SK-N-SH (cell line): ENCODE measurements around the gene PAPSS2. TPM values are rescaled to one million over a fixed set of nuclear protein-coding genes. Genes with fewer than 3 reads are reported as not detected.

ENCODE experiments used
- CTCF ChIA-PET: fragments of 300-600, 350-600 bp; formaldehyde crosslinking; extraction: SDS; loops from one replicate; lab custom pipeline; 2021; lab: Yijun Ruan, JAX
- POLR2A ChIA-PET: fragments of 350-600 bp; sonication (Branson Sonifier 250); formaldehyde crosslinking; extraction: SDS; loops from one replicate; lab custom pipeline; 2020; ENCODE audit warnings: antibody characterized with exemption, inconsistent platforms; lab: Yijun Ruan, JAX
- DNase-seq: peaks from one replicate; pipeline ENCODE4 v3.0.0; 2012
- H2AFZ ChIP-seq: fragments of 200-600 bp; sonication (generic); 2 replicates; pipeline ENCODE4 v1.8.1; 2016; ENCODE audit warnings: antibody characterized with exemption, mild to moderate bottlenecking, low read depth
- H3F3A ChIP-seq: fragments of 200-600 bp; sonication (generic); replicated peaks from 2 replicates; pipeline ENCODE3; 2016; ENCODE audit warnings: antibody characterized with exemption, mild to moderate bottlenecking; ENCODE audit not compliant: insufficient read depth
- H3K27ac ChIP-seq, 2 experiments: fragments of 200-500 bp in 1 of 2; fragments of 200-600 bp in 1 of 2; sonication (Bioruptor generic) in 1 of 2; sonication (generic), shearing (Covaris generic) in 1 of 2; 2 replicates each; pipeline versions ENCODE4 v1.5.1 to v1.6.1; 2014 to 2016; ENCODE audit warnings: low read depth in 2 of 2, inconsistent platforms in 1 of 2, low read length in 1 of 2, mild to moderate bottlenecking in 1 of 2, mixed read lengths in 1 of 2
- H3K27me3 ChIP-seq: fragments of 200-600 bp; sonication (generic), shearing (Covaris generic); 2 replicates; pipeline ENCODE4 v1.6.1; 2016; ENCODE audit warnings: mixed run types; ENCODE audit not compliant: insufficient read depth
- H3K36me3 ChIP-seq, 2 experiments: fragments of 200-500 bp in 1 of 2; fragments of 200-600 bp in 1 of 2; sonication (Bioruptor generic) in 1 of 2; sonication (generic) in 1 of 2; replicated peaks in 1 of 2; 2 replicates each; pipeline versions ENCODE3 to v1.5.1; 2014 to 2016; ENCODE audit warnings: low read length in 1 of 2, mild to moderate bottlenecking in 1 of 2; ENCODE audit not compliant: insufficient read depth in 2 of 2, control insufficient read depth in 1 of 2
- H3K4me1 ChIP-seq, 2 experiments: fragments of 200-500 bp in 1 of 2; fragments of 200-600 bp in 1 of 2; sonication (Bioruptor generic) in 1 of 2; sonication (generic), shearing (Covaris generic) in 1 of 2; 2 replicates each; pipeline versions ENCODE4 v1.5.1 to v1.6.1; 2014 to 2016; ENCODE audit warnings: low read depth in 1 of 2, low read length in 1 of 2, mixed run types in 1 of 2; ENCODE audit not compliant: insufficient read depth in 2 of 2, control insufficient read depth in 1 of 2
- H3K4me2 ChIP-seq: fragments of 200-600 bp; sonication (generic), shearing (Covaris generic); 2 replicates; pipeline ENCODE4 v1.6.1; 2017; ENCODE audit warnings: mixed run types
- H3K4me3 ChIP-seq, 2 experiments: fragments of 200-500 bp in 1 of 2; fragments of 200-600 bp in 1 of 2; sonication (Bioruptor generic) in 1 of 2; sonication (generic), shearing (Covaris generic) in 1 of 2; 2 replicates each; pipeline versions ENCODE4 v1.5.1 to v1.8.1; 2014 to 2016; ENCODE audit warnings: low read depth in 2 of 2, inconsistent platforms in 1 of 2, low read length in 1 of 2, mild to moderate bottlenecking in 1 of 2, mixed read lengths in 1 of 2, moderate library complexity in 1 of 2
- H3K79me2 ChIP-seq: fragments of 200-600 bp; sonication (generic); 2 replicates; pipeline ENCODE4 v1.8.1; 2017; ENCODE audit warnings: mild to moderate bottlenecking; ENCODE audit not compliant: insufficient read depth
- H3K9ac ChIP-seq: fragments of 200-600 bp; sonication (generic); 2 replicates; pipeline ENCODE4 v1.6.1; 2017; ENCODE audit warnings: mixed run types
- H3K9me2 ChIP-seq: fragments of 200-600 bp; sonication (generic); 2 replicates; pipeline ENCODE4 v1.6.1; 2017; ENCODE audit warnings: mixed run types
- H3K9me3 ChIP-seq: fragments of 200-600 bp; sonication (generic); 2 replicates; pipeline ENCODE4 v1.6.1; 2017; ENCODE audit warnings: mixed run types, mild to moderate bottlenecking, moderate library complexity
- H4K20me1 ChIP-seq: fragments of 200-600 bp; sonication (generic); 2 replicates; pipeline ENCODE4 v1.6.1; 2017; ENCODE audit warnings: mild to moderate bottlenecking, mixed run types; ENCODE audit not compliant: insufficient read depth
- CHD2 ChIP-seq: fragments of 150-350 bp; IDR thresholded peaks from 2 replicates; pipeline ENCODE4 v1.6.1; 2018; ENCODE audit warnings: low read length; ENCODE audit not compliant: partially characterized antibody
- CTCF ChIP-seq: fragments of 200-600 bp; sonication (generic); IDR thresholded peaks from 2 replicates; pipeline ENCODE4 v1.6.1; 2017; ENCODE audit warnings: antibody characterized with exemption, mild to moderate bottlenecking, moderate library complexity
- ELF1 ChIP-seq: IDR thresholded peaks from 2 replicates; pipeline ENCODE4 v1.4.0; 2012
- EP300 ChIP-seq, 2 experiments: IDR thresholded peaks; 2 replicates each; pipeline versions ENCODE4 v1.4.0 to v1.6.1; 2012; ENCODE audit warnings: borderline replicate concordance in 1 of 2, low read depth in 1 of 2, low read length in 1 of 2
- FOSL2 ChIP-seq: IDR thresholded peaks from 2 replicates; pipeline ENCODE4 v1.4.0; 2012; ENCODE audit warnings: low read depth, mild to moderate bottlenecking, moderate library complexity, borderline replicate concordance
- FOXJ3 ChIP-seq: sonication (generic); formaldehyde crosslinking; IDR thresholded peaks from 2 replicates; pipeline ENCODE4 v1.5.1; 2020; ENCODE audit warnings: mild to moderate bottlenecking, missing genetic modification reagents
- GABPA ChIP-seq: IDR thresholded peaks from 2 replicates; pipeline ENCODE4 v1.4.0; 2012; ENCODE audit warnings: low read depth, mild to moderate bottlenecking
- IRF3 ChIP-seq: fragments of 150-350 bp; IDR thresholded peaks from 2 replicates; pipeline ENCODE4 v1.6.1; 2016; ENCODE audit warnings: mild to moderate bottlenecking, low read depth, low read length
- JUND ChIP-seq: IDR thresholded peaks from 2 replicates; pipeline ENCODE4 v1.4.0; 2012
- MAX ChIP-seq: IDR thresholded peaks from 2 replicates; pipeline ENCODE4 v1.4.0; 2012; ENCODE audit warnings: low read depth
- MEF2A ChIP-seq: IDR thresholded peaks from 2 replicates; pipeline ENCODE4 v1.4.0; 2012; ENCODE audit warnings: low read depth, borderline replicate concordance
- NFIC ChIP-seq: IDR thresholded peaks from 2 replicates; pipeline ENCODE4 v1.4.0; 2012; ENCODE audit warnings: borderline replicate concordance
- PBX3 ChIP-seq: IDR thresholded peaks from 2 replicates; pipeline ENCODE4; 2012
- POLR2AphosphoS5 ChIP-seq: IDR thresholded peaks from 2 replicates; pipeline ENCODE4 v1.6.1; 2012; ENCODE audit warnings: low read depth, low read length
- RCOR1 ChIP-seq: fragments of 150-350 bp; IDR thresholded peaks from 2 replicates; pipeline ENCODE4 v1.6.1; 2017; ENCODE audit warnings: antibody characterized with exemption, low read length
- REST ChIP-seq: IDR thresholded peaks from 2 replicates; pipeline ENCODE4 v1.6.1; 2012; ENCODE audit warnings: mild to moderate bottlenecking, low read depth, low read length, moderate library complexity
- SIN3A ChIP-seq: IDR thresholded peaks from 2 replicates; pipeline ENCODE4 v1.6.1; 2012; ENCODE audit warnings: low read depth, mild to moderate bottlenecking, low read length, moderate library complexity, borderline replicate concordance
- SMC3 ChIP-seq: IDR thresholded peaks from 2 replicates; pipeline ENCODE4 v1.6.1; 2012; ENCODE audit warnings: low read depth, low read length, improper control_type of control experiment
- TCF12 ChIP-seq: IDR thresholded peaks from 2 replicates; pipeline ENCODE4 v1.4.0; 2012
- TEAD4 ChIP-seq: IDR thresholded peaks from 2 replicates; pipeline ENCODE4 v1.4.0; 2012; ENCODE audit warnings: mild to moderate bottlenecking, borderline replicate concordance; ENCODE audit not compliant: insufficient read depth
- USF1 ChIP-seq: IDR thresholded peaks from 2 replicates; pipeline ENCODE4 v1.4.0; 2012; ENCODE audit warnings: low read depth, borderline replicate concordance
- USF2 ChIP-seq: fragments of 150-350 bp; IDR thresholded peaks from 2 replicates; pipeline ENCODE4 v1.6.1; 2017; ENCODE audit warnings: antibody characterized with exemption, low read length, low read depth, borderline replicate concordance
- WGBS: methylation state at CpG from one replicate; pipeline ENCODE4 v1.1.6; 2017; ENCODE audit warnings: low lambda C conversion rate; 5-methylcytosine and 5-hydroxymethylcytosine counted together
- polyA plus RNA-seq, 3 experiments: library from polyadenylated mRNA; depleted of rRNA; stranded (reverse); fragments of >200 nt; gene quantifications; 2 replicates each; pipeline ENCODE4 v1.2.3, GENCODE V29; 2012

Gene PAPSS2
- polyA plus RNA-seq, 1 of the 3 experiments (the other 2 are of a cell fraction), result 50.0 TPM

- peak overlapping the region; percentile 69 for H3K4me2 ChIP-seq
- ChIA-PET POLR2A (no interaction called here), CTCF (interaction anchor here (0.7 to 1.0 kb wide), 2 partner anchors 9 kb away, joined by 3 to 5 read pairs; no protein-coding TSS in a partner anchor)
- H4K20me1 ChIP-seq, result no peaks in the 10 kb centered on the region
- DNase-seq, result no peak
- H3K9ac ChIP-seq, result peak overlapping the region; percentile 66; the same call in 1 of the 2 replicates
- 46% methylated on average over 8 of the region's 8 CpGs for WGBS
- H3K4me3 ChIP-seq, result no peak overlapping the region
- no peaks in the 10 kb centered on the region for H3K9me3 ChIP-seq
- H3F3A ChIP-seq, result peaks cover 34% of the 10 kb centered on the region
- H3K9me2 ChIP-seq, result no peaks in the 10 kb centered on the region
- H3K79me2 ChIP-seq, result peaks cover 86% of the 10 kb centered on the region
- H3K4me1 ChIP-seq, result peaks cover 0 to 23% of the 10 kb centered on the region in 2 experiments; a peak in 2 of 4 replicates
- H3K27ac ChIP-seq, result peak overlapping the region; percentile 73 to 96; a peak in 3 of 4 replicates
- no peaks in the 10 kb centered on the region for H3K27me3 ChIP-seq
- H3K36me3 ChIP-seq, result no peaks in the 10 kb centered on the region
- H2AFZ ChIP-seq, result no peak overlapping the region
- TF ChIP-seq EP300 (IDR thresholded peaks at IDR 0.05; ENCODE audit: borderline replicate concordance in 1 of 2, low read depth in 1 of 2, low read length in 1 of 2) (peak in 1 of 2 experiments; percentile 74; a peak in 1 of 4 replicates), TCF12 (peak; percentile 50; the same call in 1 of the 2 replicates), POLR2AphosphoS5 (no peak), CHD2 (no peak), ELF1 (peak; percentile 27; the same call in 1 of the 2 replicates), USF1 (no peak), IRF3 (no peak), FOSL2 (peak; percentile 55; the same call in 1 of the 2 replicates), PBX3 (peak; percentile 38), NFIC (peak; percentile 78; the same call in 1 of the 2 replicates), RCOR1 (no peak), USF2 (no peak), FOXJ3 (CRISPR knock-in tag) (no peak), SMC3 (no peak), GABPA (no peak), MEF2A (no peak), TEAD4 (0 out of 2 replicates have a peak, but pooled peaks have one; percentile 47), JUND (peak; percentile 59), CTCF (no peak), MAX (no peak), REST (no peak), SIN3A (no peak)
Observed at GRCh38 chr10:87675396-87676376, 16.0 kb downstream of the PAPSS2 start.
